Measurements from ENCODE around the gene UBA3. TPM values are rescaled to one million over a fixed set of nuclear protein-coding genes. Genes with fewer than 3 reads are reported as not detected.

The UBA3 gene
- total RNA-seq, 1 experiment from 2014 or later = 45.6 TPM

- no peak for TF ChIP-seq YY1 (IDR thresholded peaks at IDR 0.05; ENCODE audit: extremely low read depth, insufficient replicate concordance, low read depth, low read length)
- no peak for TF ChIP-seq MAX (IDR thresholded peaks at IDR 0.05)
- no peak for TF ChIP-seq EZH2phosphoT487 (IDR thresholded peaks at IDR 0.05; ENCODE audit: borderline replicate concordance)
- TF ChIP-seq ZFX (IDR thresholded peaks at IDR 0.05) = no peak
- TF ChIP-seq SIN3A (IDR thresholded peaks at IDR 0.05; ENCODE audit: low read depth) = no peak
- no peak for TF ChIP-seq SRF (IDR thresholded peaks at IDR 0.05; ENCODE audit: low read depth)
- no peak for TF ChIP-seq POLR2AphosphoS5 (IDR thresholded peaks at IDR 0.05; ENCODE audit: low read depth, low read length)
- TF ChIP-seq FOSL1 (IDR thresholded peaks at IDR 0.05; ENCODE audit: low read depth) = no peak
- no peak for TF ChIP-seq ELF1 (IDR thresholded peaks at IDR 0.05; ENCODE audit: borderline replicate concordance, low read depth)
- no peak for TF ChIP-seq EZH2 (IDR thresholded peaks at IDR 0.05)
- no peak for TF ChIP-seq TCF7L2 (IDR thresholded peaks at IDR 0.05; ENCODE audit: borderline replicate concordance, extremely low read depth, insufficient read depth, insufficient read length)
Observed at GRCh38 chr3:69012800-69013252, 67.3 kb downstream of the UBA3 start (continued).

GRCh38 chr3:69012100-69012799 lies 67.9 kb downstream of the UBA3 start:
- H3K27ac ChIP-seq (ENCODE audit: low read depth, low read length) = no peak overlapping the region
- H3K9me3 ChIP-seq (ENCODE audit: control insufficient read depth in 1 of 2, insufficient read depth in 1 of 2, low read depth in 1 of 2, low read length in 2 of 2) = no peaks in the 10 kb centered on the region
- POLR2A ChIA-PET = interaction anchor here (0.6 kb wide), 1 partner anchor 1579 kb away, joined by 3 read pairs; no protein-coding TSS in a partner anchor
- H3K4me3 ChIP-seq (replicated peaks in 1 of 2; ENCODE audit: low read depth in 1 of 2, low read length in 2 of 2) = peak overlapping the region; percentile 62 to 69
- no peaks in the 10 kb centered on the region for H3K27me3 ChIP-seq (ENCODE audit: insufficient read depth, low read length)
- intact Hi-C loops (cut with micrococcal nuclease) = loop anchor here (2.0 to 5.0 kb wide), 2 partner anchors 40 to 69 kb away; partner anchors contain the start of genes TMF1 and UBA3
- no peaks in the 10 kb centered on the region for H3K79me2 ChIP-seq (ENCODE audit: insufficient read depth, low read length)
- TSS peak; percentile 32 for BruUV-seq (replicated peaks)
- peaks cover 2 to 10% of the 10 kb centered on the region in 2 experiments; a peak in 1 of 4 replicates for H3K36me3 ChIP-seq (ENCODE audit: control insufficient read depth in 1 of 2, insufficient read depth in 2 of 2, low read length in 2 of 2)
- H4K20me1 ChIP-seq (ENCODE audit: insufficient read depth) = no peaks in the 10 kb centered on the region
- peak overlapping the region; percentile 73 for H3K4me2 ChIP-seq (ENCODE audit: low read length)
- DNase-seq (ENCODE audit: low read depth, low spot score) (no peak), ATAC-seq (no peak)
- H2AFZ ChIP-seq (ENCODE audit: low read depth, low read length, poor library complexity, severe bottlenecking) = no peak overlapping the region
- CTCF ChIA-PET = interaction anchor here (1.1 kb wide), 1 partner anchor 8 kb away, joined by 3 read pairs; no protein-coding TSS in a partner anchor
- peaks cover 4 to 18% of the 10 kb centered on the region in 2 experiments for H3K4me1 ChIP-seq (ENCODE audit: control insufficient read depth in 1 of 2, insufficient read depth in 2 of 2, low read length in 2 of 2)
- TF ChIP-seq SIN3A (IDR thresholded peaks at IDR 0.05; ENCODE audit: low read depth) = no peak
- no peak for TF ChIP-seq SRF (IDR thresholded peaks at IDR 0.05; ENCODE audit: low read depth)
- TF ChIP-seq EGR1 (IDR thresholded peaks at IDR 0.05; ENCODE audit: low read depth) = no peak
- no peak for TF ChIP-seq CEBPB (IDR thresholded peaks at IDR 0.05; ENCODE audit: low read depth)
- no peak for TF ChIP-seq TCF7L2 (IDR thresholded peaks at IDR 0.05; ENCODE audit: borderline replicate concordance, extremely low read depth, insufficient read depth, insufficient read length)
- no peak for TF ChIP-seq CBX3 (IDR thresholded peaks at IDR 0.05; ENCODE audit: low read depth)
- TF ChIP-seq CTCF (IDR thresholded peaks at IDR 0.05 in 2 of 3, conservative IDR thresholded peaks at IDR 0.05 in 1 of 3; ENCODE audit: borderline replicate concordance in 1 of 3, insufficient read depth in 1 of 3, low read depth in 2 of 3, low read length in 2 of 3) = no peak
- no peak for TF ChIP-seq SP1 (IDR thresholded peaks at IDR 0.05; ENCODE audit: low read depth)
- no peak for TF ChIP-seq YY1 (IDR thresholded peaks at IDR 0.05; ENCODE audit: extremely low read depth, insufficient replicate concordance, low read depth, low read length)
- TF ChIP-seq ZBTB33 (IDR thresholded peaks at IDR 0.05; ENCODE audit: extremely low read depth, insufficient replicate concordance, low read length) = no peak
- TF ChIP-seq EZH2phosphoT487 (IDR thresholded peaks at IDR 0.05; ENCODE audit: borderline replicate concordance) = no peak
- no peak for TF ChIP-seq EZH2 (IDR thresholded peaks at IDR 0.05)
- H3K9ac ChIP-seq (ENCODE audit: low read length) = peak overlapping the region; percentile 78
- H3K9me2 ChIP-seq (ENCODE audit: insufficient read depth) = no peaks in the 10 kb centered on the region
- RAD21 ChIA-PET (ENCODE audit: low non-redundant PET in 1 of 2, low total read pairs in 2 of 2, uncharacterized antibody in 2 of 2, unreplicated experiment in 2 of 2) = no interaction called here

Data from HCT116 (cell line).